Mesodermal cell (in vitro differentiated cells): Measurements from ENCODE around the gene ZNF599. TPM values are rescaled to one million over a fixed set of nuclear protein-coding genes. Genes with fewer than 3 reads are reported as not detected.
"Not testable (repeated sequence)": the region's sequence is repeated elsewhere in the genome, so short reads cannot be mapped to it uniquely, and the experiment has no call there.

Experiments
- H3K27ac ChIP-seq: 2 replicates; pipeline ENCODE4 v1.7.0; 2013; ENCODE audit warnings: mild to moderate bottlenecking, low read depth, low read length, moderate library complexity; ENCODE audit not compliant: severe bottlenecking
- H3K36me3 ChIP-seq: 2 replicates; pipeline ENCODE4 v1.7.1; 2013; ENCODE audit warnings: mild to moderate bottlenecking, low read length, moderate library complexity; ENCODE audit not compliant: control insufficient read depth, insufficient read depth
- H3K4me1 ChIP-seq: one replicate; pipeline ENCODE4 v1.7.1; 2013; ENCODE audit warnings: mild to moderate bottlenecking, low read length; ENCODE audit not compliant: insufficient read depth, control insufficient read depth, poor library complexity, severe bottlenecking
- H3K4me3 ChIP-seq: 2 replicates; pipeline ENCODE4 v1.7.0; 2013; ENCODE audit warnings: low read length, control low read depth, mild to moderate bottlenecking; ENCODE audit not compliant: insufficient read depth, poor library complexity, severe bottlenecking; ENCODE audit errors: extremely low read depth
- H3K9me3 ChIP-seq: 2 replicates; pipeline ENCODE4 v1.7.1; 2013; ENCODE audit warnings: mild to moderate bottlenecking, low read length, moderate library complexity; ENCODE audit not compliant: control insufficient read depth
- WGBS, 2 experiments: methylation state at CpG; one replicate each; pipeline ENCODE4 v1.1.5; 2013; ENCODE audit warnings: missing lambda C conversion rate in 2 of 2; ENCODE audit not compliant: insufficient coverage in 2 of 2; 5-methylcytosine and 5-hydroxymethylcytosine counted together
- polyA plus RNA-seq, 2 experiments: library from polyadenylated mRNA; stranded (reverse); fragments of 50-300 nt; gene quantifications; one replicate each; pipeline ENCODE4 v1.2.3, GENCODE V29; 2013

Gene ZNF599
- 5.3 TPM for polyA plus RNA-seq (2013, experiment 1 of 2)
- 5.8 TPM for polyA plus RNA-seq (2013, experiment 2 of 2)

DNA sequence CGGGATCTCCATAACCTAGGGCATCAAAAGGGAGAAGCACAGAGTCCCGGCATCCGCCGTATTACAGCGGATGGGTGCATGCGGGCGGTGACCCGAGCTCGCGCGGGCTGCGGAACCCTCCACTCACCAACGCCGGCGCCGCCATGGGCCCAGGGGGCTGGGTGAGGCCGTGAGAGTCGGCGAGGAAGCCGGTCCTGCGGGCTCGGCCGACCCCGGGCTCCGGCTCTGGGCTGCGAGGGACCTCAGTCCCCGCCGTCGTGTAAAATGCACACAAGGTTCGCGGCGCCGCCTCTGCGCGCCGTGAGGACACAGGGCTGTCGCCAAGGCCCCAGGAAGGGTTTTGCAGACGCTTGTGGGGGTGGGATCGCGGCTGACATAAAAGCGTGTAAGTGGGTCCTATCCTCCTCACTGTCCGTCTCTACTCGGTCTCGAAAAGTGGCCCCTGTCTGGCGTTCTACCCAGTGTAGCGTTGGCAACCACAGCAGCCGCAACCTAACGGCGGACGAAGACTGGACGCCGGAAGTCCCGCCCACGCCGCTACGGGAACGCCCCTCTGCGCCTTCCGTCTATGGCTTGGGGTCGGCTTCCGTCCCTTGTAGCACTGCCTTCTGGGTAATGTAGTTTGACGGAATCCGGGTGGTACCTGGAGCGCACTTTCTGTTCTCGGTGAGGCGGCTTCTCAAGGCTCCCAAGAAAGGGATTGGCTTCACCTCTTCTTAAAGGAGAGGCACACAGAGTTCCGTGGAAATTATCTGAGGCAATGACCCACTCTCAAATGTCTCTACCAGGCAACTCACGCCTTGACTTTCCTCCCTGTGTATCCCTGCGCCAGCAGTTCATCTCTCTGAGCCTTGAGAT is at the start of gene ZNF599:
Gene ZNF599 (minus strand): TSS at position 519 of the 858 bp plus-strand sequence. CDS start 374 bp downstream, at position 145.
- Histone ChIP-seq H3K4me1 (no peaks in the 10 kb centered on the region), H3K27ac (peak within 1 kb of the TSS; percentile 73), H3K36me3 (peaks cover 28% of the 10 kb centered on the region), H3K4me3 (peak within 1 kb of the TSS; percentile 79), H3K9me3 (peaks cover 4% of the 10 kb centered on the region)
- 1 to 2% methylated on average over 49 to 65 of the region's 69 CpGs for WGBS, 2 experiments

- Histone ChIP-seq H3K9me3 (no peaks in the 10 kb centered on the region), H3K36me3 (no peaks in the 10 kb centered on the region), H3K4me1 (no peaks in the 10 kb centered on the region), H3K27ac (no peak overlapping the region), H3K4me3 (no peak overlapping the region)
- WGBS, 2 experiments, result 80% methylated on average over 1 of the region's 2 CpGs; no CpG with 5 or more reads in 1 of the 2 experiments
Measured at GRCh38 chr19:34818270-34818669, 45.3 kb upstream of the ZNF599 start.

GRCh38 chr19:34816708-34817107 is 43.7 kb upstream of the ZNF599 start:
- 100% methylated on average over 2 of the region's 2 CpGs for WGBS, 2 experiments
- Histone ChIP-seq H3K4me1 (no peaks in the 10 kb centered on the region), H3K9me3 (no peaks in the 10 kb centered on the region), H3K36me3 (no peaks in the 10 kb centered on the region), H3K27ac (no peak overlapping the region), H3K4me3 (no peak overlapping the region)

DNA sequence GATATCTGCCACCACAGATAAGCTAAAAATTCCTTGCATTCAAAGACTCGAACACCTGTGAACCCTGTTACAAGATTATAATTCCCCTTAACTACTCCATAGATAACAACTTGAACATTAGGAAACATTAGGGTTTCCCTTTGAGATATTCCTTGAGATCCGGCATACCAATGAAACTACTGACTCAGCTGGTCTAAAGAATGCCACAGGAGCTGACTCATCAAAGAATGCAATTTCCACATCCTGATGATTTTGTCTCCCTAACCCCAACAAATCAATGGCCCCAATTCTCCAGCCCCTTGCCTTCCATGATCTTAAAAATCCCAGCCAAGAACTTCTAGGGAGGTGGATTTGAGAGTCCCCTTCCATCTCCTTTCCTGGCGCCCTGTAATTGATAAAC is 35.6 kb upstream of the ZNF599 start:
- 90 to 94% methylated on average over 2 of the region's 3 CpGs for WGBS, 2 experiments
- no peaks in the 10 kb centered on the region for H3K36me3 ChIP-seq
- H3K4me1 ChIP-seq, result no peaks in the 10 kb centered on the region
- H3K27ac ChIP-seq, result no peak overlapping the region
- H3K9me3 ChIP-seq, result peaks cover 19% of the 10 kb centered on the region
- no peak overlapping the region for H3K4me3 ChIP-seq

- no peak overlapping the region for H3K27ac ChIP-seq
- H3K4me1 ChIP-seq, result no peaks in the 10 kb centered on the region
- H3K9me3 ChIP-seq, result peaks cover 19% of the 10 kb centered on the region
- H3K36me3 ChIP-seq, result no peaks in the 10 kb centered on the region
- 87 to 94% methylated on average over 10 to 13 of the region's 15 CpGs for WGBS, 2 experiments
- no peak overlapping the region for H3K4me3 ChIP-seq
Measured at GRCh38 chr19:34806976-34807860, 34.2 kb upstream of the ZNF599 start.

DNA sequence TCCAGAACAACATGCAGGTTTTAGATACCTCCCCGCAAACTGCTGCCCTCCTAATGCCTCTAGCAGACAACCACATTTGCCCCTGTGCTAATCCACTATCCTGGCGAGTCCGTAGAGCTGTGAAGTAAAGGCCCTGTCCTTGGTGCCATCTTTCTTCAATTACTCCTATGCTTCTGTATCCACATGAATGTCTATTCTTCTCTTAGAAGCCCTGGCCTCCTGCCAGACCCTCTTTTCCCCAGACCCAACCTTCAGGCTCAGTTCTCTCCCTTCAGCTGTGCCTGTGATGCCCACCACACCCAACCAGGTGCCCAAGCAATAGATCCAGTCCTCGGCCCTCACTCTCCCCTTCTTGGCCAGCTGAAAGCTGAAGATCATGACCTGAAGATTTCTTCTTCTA is 31.1 kb upstream of the ZNF599 start:
- Histone ChIP-seq H3K4me3 (no peak overlapping the region), H3K4me1 (no peaks in the 10 kb centered on the region), H3K36me3 (no peaks in the 10 kb centered on the region), H3K9me3 (peaks cover 10% of the 10 kb centered on the region), H3K27ac (no peak overlapping the region)
- 77 to 85% methylated on average over 4 of the region's 4 CpGs for WGBS, 2 experiments

GRCh38 chr19:34796953-34797352 is 23.9 kb upstream of the ZNF599 start:
- H3K4me3 ChIP-seq, H3K36me3 ChIP-seq, H3K9me3 ChIP-seq, H3K27ac ChIP-seq, H3K4me1 ChIP-seq: not testable (repeated sequence)
- WGBS, 2 experiments, result no CpG with 5 or more reads among the region's 6 CpGs

GRCh38 chr19:34794066-34794960 is 21.3 kb upstream of the ZNF599 start:
- Histone ChIP-seq H3K4me1 (no peaks in the 10 kb centered on the region), H3K27ac (no peak overlapping the region), H3K4me3 (no peak overlapping the region), H3K9me3 (no peaks in the 10 kb centered on the region), H3K36me3 (no peaks in the 10 kb centered on the region)
- 65 to 73% methylated on average over 5 to 6 of the region's 9 CpGs for WGBS, 2 experiments

- Histone ChIP-seq H3K36me3 (no peaks in the 10 kb centered on the region), H3K9me3 (no peaks in the 10 kb centered on the region), H3K4me1 (no peaks in the 10 kb centered on the region), H3K4me3 (no peak overlapping the region), H3K27ac (no peak overlapping the region)
- WGBS, 2 experiments, result 84 to 90% methylated on average over 2 to 3 of the region's 3 CpGs
Measured at GRCh38 chr19:34793565-34793964, 20.6 kb upstream of the ZNF599 start.

DNA sequence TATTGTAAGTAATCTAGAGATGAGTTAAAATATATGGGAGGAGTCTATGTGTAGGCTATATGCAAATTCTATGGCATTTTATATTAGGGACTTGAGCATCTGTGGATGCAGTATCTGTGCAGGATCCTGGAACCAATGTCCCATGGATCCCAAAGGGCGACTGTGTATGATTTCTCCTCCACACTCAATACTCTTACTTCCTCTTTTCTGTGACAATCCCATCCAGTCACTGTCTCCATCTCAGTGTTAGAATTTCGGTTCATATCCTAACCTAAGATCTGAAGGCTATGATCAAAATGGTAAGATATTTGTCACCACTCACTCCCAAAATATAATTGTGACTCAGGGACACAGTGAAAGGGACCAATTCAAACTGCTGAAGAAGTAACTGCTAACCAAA is 15.1 kb upstream of the ZNF599 start:
- Histone ChIP-seq H3K27ac (no peak overlapping the region), H3K4me3 (no peak overlapping the region), H3K4me1 (no peaks in the 10 kb centered on the region), H3K9me3 (no peaks in the 10 kb centered on the region), H3K36me3 (no peaks in the 10 kb centered on the region)
- WGBS, 2 experiments, result 57 to 67% methylated on average over 1 to 2 of the region's 2 CpGs
